IMR-90 (cell line): ENCODE results near the gene PPRC1. TPM values are rescaled to one million over a fixed set of nuclear protein-coding genes. Genes with fewer than 3 reads are reported as not detected.

Experiments used
- ATAC-seq: fragments of 200-7000 bp; cut with Tn5 transposase; 2 replicates; pipeline ENCODE4 v1.9.1; 2020; ENCODE audit warnings: low read depth, mild to moderate bottlenecking, moderate library complexity
- BruUV-seq: library from RNA; stranded (reverse); fragments of 400-500 nt; replicated peaks from 2 replicates; lab custom pipeline; 2021; lab: Mats Ljungman, UMichigan
- CTCF ChIA-PET: fragments of 300-600 bp; formaldehyde crosslinking; extraction: SDS; loops from one replicate; lab custom pipeline; 2021; ENCODE audit warnings: antibody characterized with exemption; lab: Yijun Ruan, JAX
- POLR2A ChIA-PET: fragments of 300-600 bp; sonication (Branson Sonifier 250); formaldehyde crosslinking; loops from one replicate; lab custom pipeline; 2022; ENCODE audit warnings: antibody characterized with exemption; ENCODE audit not compliant: unreplicated experiment; lab: Charles Lee
- DNase-seq: peaks from one replicate; pipeline ENCODE4 v3.0.0; 2013
- H2AFZ ChIP-seq: replicated peaks from 2 replicates; pipeline ENCODE3; 2013; ENCODE audit warnings: low read length, mild to moderate bottlenecking; ENCODE audit not compliant: poor library complexity
- H2AK5ac ChIP-seq: 2 replicates; pipeline ENCODE4 v1.6.1; 2013; ENCODE audit warnings: low read depth, low read length, inconsistent platforms
- H2AK9ac ChIP-seq: replicated peaks from 2 replicates; pipeline ENCODE3; 2013; ENCODE audit warnings: mild to moderate bottlenecking, low read depth, low read length, moderate library complexity; ENCODE audit not compliant: poor library complexity
- H2BK120ac ChIP-seq: 2 replicates; pipeline ENCODE4 v1.6.1; 2013; ENCODE audit warnings: low read depth, low read length, inconsistent platforms
- H2BK15ac ChIP-seq: 3 replicates; pipeline ENCODE4 v1.6.1; 2013; ENCODE audit warnings: low read depth, low read length, inconsistent platforms
- H2BK20ac ChIP-seq: 2 replicates; pipeline ENCODE4 v1.6.1; 2013; ENCODE audit warnings: low read depth, mild to moderate bottlenecking, inconsistent platforms, low read length, moderate library complexity
- H2BK5ac ChIP-seq: 2 replicates; pipeline ENCODE4 v1.6.1; 2013; ENCODE audit warnings: mild to moderate bottlenecking, low read depth, low read length, inconsistent platforms; ENCODE audit not compliant: poor library complexity, severe bottlenecking
- H3K14ac ChIP-seq: replicated peaks from 2 replicates; pipeline ENCODE4 v1.6.1; 2013; ENCODE audit warnings: low read depth, low read length, inconsistent platforms
- H3K18ac ChIP-seq: 2 replicates; pipeline ENCODE4 v1.6.1; 2013; ENCODE audit warnings: low read depth, low read length, control low read depth
- H3K23ac ChIP-seq: 2 replicates; pipeline ENCODE4 v1.6.1; 2013; ENCODE audit warnings: low read depth, low read length, inconsistent platforms
- H3K27ac ChIP-seq: 2 replicates; pipeline ENCODE4 v1.5.1; 2013; ENCODE audit warnings: mild to moderate bottlenecking, control low read depth, low read length; ENCODE audit not compliant: insufficient read depth
- H3K27me3 ChIP-seq: 2 replicates; pipeline ENCODE4 v1.6.1; 2013; ENCODE audit warnings: low read length; ENCODE audit not compliant: control insufficient read depth, insufficient read depth
- H3K36me3 ChIP-seq: 2 replicates; pipeline ENCODE4 v1.6.1; 2013; ENCODE audit warnings: low read length, mixed read lengths; ENCODE audit not compliant: control insufficient read depth, insufficient read depth
- H3K4ac ChIP-seq: 2 replicates; pipeline ENCODE4 v1.6.1; 2013; ENCODE audit warnings: low read depth, low read length, inconsistent platforms
- H3K4me1 ChIP-seq: 2 replicates; pipeline ENCODE4 v1.6.1; 2013; ENCODE audit warnings: low read length, mixed read lengths; ENCODE audit not compliant: control insufficient read depth, insufficient read depth
- H3K4me2 ChIP-seq: 2 replicates; pipeline ENCODE4 v1.6.1; 2013; ENCODE audit warnings: low read depth, mild to moderate bottlenecking, control low read depth, low read length, moderate library complexity
- H3K4me3 ChIP-seq: 2 replicates; pipeline ENCODE4 v1.5.1; 2013; ENCODE audit warnings: low read depth, mild to moderate bottlenecking, control low read depth, low read length, moderate library complexity; ENCODE audit not compliant: insufficient read depth
- H3K56ac ChIP-seq: 2 replicates; pipeline ENCODE4 v1.6.1; 2013; ENCODE audit warnings: low read length, inconsistent platforms; ENCODE audit not compliant: insufficient read depth; ENCODE audit errors: extremely low read depth
- H3K79me1 ChIP-seq, 2 experiments: 2 replicates each; pipeline ENCODE4 v1.6.1; 2013; ENCODE audit warnings: low read length in 2 of 2, inconsistent platforms in 1 of 2, low read depth in 1 of 2
- H3K9ac ChIP-seq: 2 replicates; pipeline ENCODE4 v1.6.1; 2013; ENCODE audit warnings: low read depth, low read length, control low read depth
- H3K9me1 ChIP-seq: 2 replicates; pipeline ENCODE4 v1.6.1; 2013; ENCODE audit warnings: low read length, inconsistent platforms; ENCODE audit not compliant: insufficient read depth
- H3K9me3 ChIP-seq: 2 replicates; pipeline ENCODE4 v1.6.1; 2013; ENCODE audit warnings: low read length; ENCODE audit not compliant: control insufficient read depth, insufficient read depth
- H4K20me1 ChIP-seq: 2 replicates; pipeline ENCODE4 v1.6.1; 2013; ENCODE audit warnings: low read length, inconsistent platforms; ENCODE audit not compliant: insufficient read depth
- H4K5ac ChIP-seq: 2 replicates; pipeline ENCODE4 v1.6.1; 2013; ENCODE audit warnings: mild to moderate bottlenecking, low read depth, low read length, control low read depth
- H4K8ac ChIP-seq, 2 experiments: 2 replicates each; pipeline ENCODE4 v1.6.1; 2013; ENCODE audit warnings: low read depth in 2 of 2, low read length in 2 of 2, control low read depth in 1 of 2, inconsistent platforms in 1 of 2
- H4K91ac ChIP-seq: 2 replicates; pipeline ENCODE4 v1.6.1; 2013; ENCODE audit warnings: low read depth, low read length, inconsistent platforms; ENCODE audit not compliant: insufficient read depth
- BHLHE40 ChIP-seq: fragments of 150-350 bp; IDR thresholded peaks from 2 replicates; pipeline ENCODE4 v1.6.1; 2016; ENCODE audit warnings: mild to moderate bottlenecking, low read depth, low read length
- CEBPB ChIP-seq: IDR thresholded peaks from 2 replicates; pipeline ENCODE4 v1.6.1; 2012; ENCODE audit warnings: low read depth, low read length, improper control_type of control experiment
- CTCF ChIP-seq: conservative IDR thresholded peaks from 2 replicates; pipeline ENCODE4 v1.5.1; 2012; ENCODE audit warnings: mild to moderate bottlenecking, low read depth, low read length, improper control_type of control experiment
- ELK1 ChIP-seq: fragments of 150-350 bp; IDR thresholded peaks from 2 replicates; pipeline ENCODE4 v1.6.1; 2016; ENCODE audit warnings: low read depth, mild to moderate bottlenecking, low read length, moderate library complexity, borderline replicate concordance
- MAFK ChIP-seq: IDR thresholded peaks from 2 replicates; pipeline ENCODE4 v1.6.1; 2012; ENCODE audit warnings: low read depth, low read length, improper control_type of control experiment
- MXI1 ChIP-seq: IDR thresholded peaks from 2 replicates; pipeline ENCODE4 v1.6.1; 2012; ENCODE audit warnings: low read depth, mild to moderate bottlenecking, low read length, moderate library complexity, borderline replicate concordance
- POLR2A ChIP-seq: IDR thresholded peaks from 2 replicates; pipeline ENCODE4 v1.6.1; 2012; ENCODE audit warnings: mild to moderate bottlenecking, low read depth, low read length
- RCOR1 ChIP-seq: IDR thresholded peaks from 2 replicates; pipeline ENCODE4 v1.6.1; 2012; ENCODE audit warnings: mild to moderate bottlenecking, low read length, improper control_type of control experiment; ENCODE audit not compliant: insufficient replicate concordance
- RFX5 ChIP-seq: IDR thresholded peaks from 2 replicates; pipeline ENCODE4 v1.8.0; 2012; ENCODE audit warnings: low read depth, mild to moderate bottlenecking, low read length, moderate library complexity
- SMC3 ChIP-seq: fragments of 150-350 bp; IDR thresholded peaks from 2 replicates; pipeline ENCODE4 v1.6.1; 2016; ENCODE audit warnings: low read depth, mild to moderate bottlenecking, antibody characterized with exemption, low read length, moderate library complexity
- USF2 ChIP-seq: fragments of 150-350 bp; IDR thresholded peaks from 2 replicates; pipeline ENCODE4 v1.6.1; 2017; ENCODE audit warnings: mild to moderate bottlenecking, antibody characterized with exemption, low read length, low read depth
- WGBS, 2 experiments: methylation state at CpG; one replicate each; pipeline versions ENCODE4 v1.1.5 to v1.1.7; 2013; ENCODE audit warnings: missing lambda C conversion rate in 2 of 2; ENCODE audit not compliant: insufficient read length in 1 of 2; ENCODE audit errors: extremely low coverage in 2 of 2; 5-methylcytosine and 5-hydroxymethylcytosine counted together
- dilution Hi-C: fragments of 300-500 bp; cut with HindIII; formaldehyde crosslinking; loops from one replicate; pipeline ENCODE4 v1.14.3; 2018; ENCODE audit warnings: low sequenced_read_pairs; ENCODE audit not compliant: unreplicated experiment
- in situ Hi-C: fragments of 300-500 bp; cut with MboI; formaldehyde crosslinking; loops from 3 replicates; pipeline ENCODE4 v1.14.3; 2019; ENCODE audit warnings: low sequenced_read_pairs, inconsistent platforms, mixed read lengths
- intact Hi-C: fragments of 100-400 bp; cut with micrococcal nuclease; formaldehyde crosslinking; loops from 2 replicates; pipeline ENCODE4 v1.10.0; 2022
- polyA plus RNA-seq, 3 experiments: library from polyadenylated mRNA; depleted of rRNA; stranded (reverse); fragments of >200 nt; gene quantifications; 2 replicates each; pipeline ENCODE4 v1.2.3, GENCODE V29; 2012; ENCODE audit warnings: low replicate concordance in 1 of 3
- total RNA-seq: library from RNA; depleted of rRNA; stranded (reverse); fragments of >200 nt; gene quantifications from 2 replicates; pipeline ENCODE4 v1.2.3, GENCODE V29; 2012

PPRC1 gene
- total and polyA plus RNA-seq, 2 of the 4 experiments (the other 2 are of a cell fraction): 11.8 to 38.7 TPM

GRCh38 chr10:102163342-102163989 lies 30.6 kb downstream of the PPRC1 start:
- no peak for ATAC-seq
- Histone ChIP-seq H3K9me3 (no peaks in the 10 kb centered on the region), H4K20me1 (peaks cover 17% of the 10 kb centered on the region; the same call in 1 of the 2 replicates), H3K23ac (no peak overlapping the region), H3K79me1 (peaks cover 6 to 7% of the 10 kb centered on the region in 2 experiments; a peak in 3 of 4 replicates), H3K4ac (no peak overlapping the region), H3K9ac (no peak overlapping the region), H3K56ac (no peak overlapping the region), H2AK9ac (no peak overlapping the region), H4K5ac (no peak overlapping the region), H2BK15ac (no peak overlapping the region), H3K9me1 (no peaks in the 10 kb centered on the region), H3K4me1 (no peaks in the 10 kb centered on the region; the same call in 1 of the 2 replicates), H2BK120ac (no peak overlapping the region), H3K27ac (no peak overlapping the region), H4K8ac (no peak overlapping the region), H2AFZ (no peak overlapping the region), H3K36me3 (peaks cover 43% of the 10 kb centered on the region), H3K4me3 (no peak overlapping the region), H2BK5ac (no peak overlapping the region), H4K91ac (no peak overlapping the region), H2AK5ac (no peak overlapping the region), H2BK20ac (no peak overlapping the region), H3K18ac (no peak overlapping the region), H3K14ac (no peak overlapping the region), H3K27me3 (no peaks in the 10 kb centered on the region), H3K4me2 (no peak overlapping the region)
- no CpG with 5 or more reads among the region's 4 CpGs for WGBS, 2 experiments
- ChIA-PET CTCF (no interaction called here), POLR2A (no interaction called here)
- in situ Hi-C loops (no loop called here), dilution Hi-C loops (no loop called here), intact Hi-C loops (no loop called here)
- TSS peak; percentile 63 for BruUV-seq
- DNase-seq: no peak
- no peak for TF ChIP-seq MAFK
- no peak for TF ChIP-seq RCOR1
- TF ChIP-seq MXI1: no peak
- TF ChIP-seq ELK1: no peak
- no peak for TF ChIP-seq CEBPB
- no peak for TF ChIP-seq RFX5
- TF ChIP-seq SMC3: no peak
- no peak for TF ChIP-seq CTCF
- TF ChIP-seq POLR2A: no peak
- no peak for TF ChIP-seq USF2
- TF ChIP-seq BHLHE40: no peak
